H1 (cell line): Measurements from ENCODE around the gene GRB14. TPM values are rescaled to one million over a fixed set of nuclear protein-coding genes. Genes with fewer than 3 reads are reported as not detected.

Source experiments
- CTCF ChIA-PET: fragments of 300-600 bp; sonication (Branson Sonifier 250); formaldehyde crosslinking; loops from one replicate; lab custom pipeline; 2021; ENCODE audit not compliant: partially characterized antibody; lab: Charles Lee
- POLR2A ChIA-PET: fragments of 300-600 bp; sonication (Branson Sonifier 250); formaldehyde crosslinking; loops from one replicate; lab custom pipeline; 2021; ENCODE audit warnings: inconsistent platforms; ENCODE audit not compliant: partially characterized antibody; lab: Charles Lee
- DNase-seq, 2 experiments: peaks; one replicate each; pipeline versions ENCODE4 v3.0.0 to v3.0.0-alpha.2; 2010 to 2022; ENCODE audit warnings: low spot score in 2 of 2, low read depth in 1 of 2, mixed read lengths in 1 of 2
- FAIRE-seq: peaks from 2 replicates; lab custom pipeline; 2011; peaks lifted over from hg19 to GRCh38; lab: Jason Lieb, UNC
- H2AFZ ChIP-seq: 2 replicates; pipeline ENCODE4 v1.8.1; 2012; ENCODE audit warnings: low read length, inconsistent platforms
- H2AK5ac ChIP-seq: 2 replicates; pipeline ENCODE4 v1.6.1; 2013; ENCODE audit warnings: low read depth, low read length
- H2BK120ac ChIP-seq: replicated peaks from 2 replicates; pipeline ENCODE3; 2013; ENCODE audit warnings: low read depth, low read length, inconsistent platforms
- H2BK12ac ChIP-seq: 2 replicates; pipeline ENCODE4 v1.6.1; 2013; ENCODE audit warnings: low read depth, low read length
- H2BK15ac ChIP-seq: 2 replicates; pipeline ENCODE4 v1.6.1; 2013; ENCODE audit warnings: low read length
- H2BK20ac ChIP-seq: 2 replicates; pipeline ENCODE4 v1.6.1; 2013; ENCODE audit warnings: low read length
- H2BK5ac ChIP-seq: 2 replicates; pipeline ENCODE4 v1.6.1; 2013; ENCODE audit warnings: low read depth, low read length
- H3K14ac ChIP-seq: 2 replicates; pipeline ENCODE4 v1.6.1; 2013; ENCODE audit warnings: inconsistent platforms; ENCODE audit not compliant: insufficient read length
- H3K18ac ChIP-seq: 2 replicates; pipeline ENCODE4 v1.6.1; 2013; ENCODE audit warnings: low read length; ENCODE audit errors: extremely low read depth
- H3K23ac ChIP-seq: 2 replicates; pipeline ENCODE4 v1.6.1; 2013; ENCODE audit warnings: inconsistent platforms; ENCODE audit not compliant: insufficient read length
- H3K23me2 ChIP-seq: 2 replicates; pipeline ENCODE4 v1.6.1; 2013; ENCODE audit warnings: low read depth, low read length
- H3K27ac ChIP-seq: 2 replicates; pipeline ENCODE4 v1.6.1; 2011; ENCODE audit warnings: low read depth, low read length, inconsistent platforms
- H3K27me3 ChIP-seq, 4 experiments: replicated peaks in 1 of 4; 1 replicate in 1 of 4; 2 replicates in 3 of 4; pipeline versions ENCODE4 v1.6.1 to v1.8.1; 2011 to 2013; ENCODE audit warnings: low read length in 3 of 4, mild to moderate bottlenecking in 3 of 4, inconsistent platforms in 2 of 4, mixed read lengths in 2 of 4, moderate library complexity in 1 of 4; ENCODE audit not compliant: control insufficient read depth in 3 of 4, insufficient read depth in 3 of 4; ENCODE audit errors: extremely low read depth in 1 of 4
- H3K36me3 ChIP-seq, 4 experiments: 2 replicates each; pipeline versions ENCODE4 v1.6.1 to v1.8.1; 2011 to 2013; ENCODE audit warnings: mild to moderate bottlenecking in 4 of 4, low read length in 3 of 4, moderate library complexity in 2 of 4, control low read depth in 1 of 4, inconsistent platforms in 1 of 4; ENCODE audit not compliant: insufficient read depth in 4 of 4, control insufficient read depth in 2 of 4
- H3K4ac ChIP-seq: replicated peaks from 2 replicates; pipeline ENCODE3; 2013; ENCODE audit warnings: low read length, low read depth, mixed read lengths, inconsistent platforms; ENCODE audit not compliant: insufficient read length
- H3K4me1 ChIP-seq, 4 experiments: replicated peaks in 1 of 4; 1 replicate in 1 of 4; 2 replicates in 3 of 4; pipeline versions ENCODE4 v1.6.1 to v1.8.1; 2011 to 2013; ENCODE audit warnings: low read length in 3 of 4, inconsistent platforms in 2 of 4, mixed read lengths in 1 of 4; ENCODE audit not compliant: insufficient read depth in 4 of 4, control insufficient read depth in 3 of 4
- H3K4me2 ChIP-seq, 2 experiments: 2 replicates each; pipeline versions ENCODE4 v1.6.1 to v1.8.1; 2011 to 2013; ENCODE audit warnings: low read depth in 2 of 2, low read length in 2 of 2, control low read depth in 1 of 2, inconsistent platforms in 1 of 2, mild to moderate bottlenecking in 1 of 2; ENCODE audit not compliant: insufficient read depth in 1 of 2
- H3K4me3 ChIP-seq, 4 experiments: fragments of 200-600, 300-600 bp in 1 of 4; sonication (generic), shearing (Covaris generic), sonication (Bioruptor Twin) in 1 of 4; 2 replicates each; pipeline versions ENCODE4 v1.5.1 to v1.8.1; 2011 to 2016; ENCODE audit warnings: low read length in 4 of 4, low read depth in 3 of 4, control low read depth in 2 of 4, inconsistent platforms in 2 of 4, mild to moderate bottlenecking in 2 of 4, mixed read lengths in 1 of 4, moderate library complexity in 1 of 4; ENCODE audit not compliant: insufficient read depth in 2 of 4; ENCODE audit errors: extremely low read depth in 1 of 4
- H3K56ac ChIP-seq: replicated peaks from 2 replicates; pipeline ENCODE3; 2013; ENCODE audit warnings: low read depth, mild to moderate bottlenecking, mixed read lengths, low read length, inconsistent platforms; ENCODE audit not compliant: insufficient read length
- H3K79me1 ChIP-seq: 2 replicates; pipeline ENCODE4 v1.6.1; 2013; ENCODE audit warnings: low read depth, low read length, control low read depth
- H3K79me2 ChIP-seq, 2 experiments: 2 replicates each; pipeline versions ENCODE4 v1.6.1 to v1.8.1; 2012 to 2013; ENCODE audit warnings: low read length in 2 of 2, mild to moderate bottlenecking in 2 of 2, inconsistent platforms in 1 of 2; ENCODE audit not compliant: insufficient read depth in 2 of 2, control insufficient read depth in 1 of 2
- H3K9ac ChIP-seq, 4 experiments: replicated peaks in 1 of 4; 1 replicate in 1 of 4; 2 replicates in 3 of 4; pipeline versions ENCODE4 v1.6.1 to v1.8.1; 2011 to 2013; ENCODE audit warnings: low read depth in 3 of 4, low read length in 3 of 4, control low read depth in 2 of 4, mild to moderate bottlenecking in 2 of 4, moderate library complexity in 2 of 4, inconsistent platforms in 1 of 4; ENCODE audit errors: extremely low read depth in 1 of 4
- H3K9me3 ChIP-seq, 2 experiments: 2 replicates each; pipeline versions ENCODE4 v1.6.1 to v1.8.1; 2012 to 2013; ENCODE audit warnings: mild to moderate bottlenecking in 2 of 2, moderate library complexity in 2 of 2, control low read depth in 1 of 2, inconsistent platforms in 1 of 2, low read depth in 1 of 2, low read length in 1 of 2, mixed read lengths in 1 of 2; ENCODE audit not compliant: insufficient read depth in 2 of 2
- H4K20me1 ChIP-seq, 2 experiments: replicated peaks in 1 of 2; 2 replicates each; pipeline versions ENCODE3 to v1.8.1; 2011 to 2013; ENCODE audit warnings: inconsistent platforms in 2 of 2, low read length in 2 of 2, mild to moderate bottlenecking in 1 of 2; ENCODE audit not compliant: insufficient read depth in 2 of 2, control insufficient read depth in 1 of 2
- H4K5ac ChIP-seq: 2 replicates; pipeline ENCODE4 v1.6.1; 2013; ENCODE audit warnings: low read length, low read depth, mixed read lengths, inconsistent platforms; ENCODE audit not compliant: insufficient read length
- H4K8ac ChIP-seq: 2 replicates; pipeline ENCODE4 v1.8.0; 2013; ENCODE audit warnings: mild to moderate bottlenecking, moderate library complexity, low read length, inconsistent platforms; ENCODE audit not compliant: insufficient read depth; ENCODE audit errors: extremely low read depth
- H4K91ac ChIP-seq: replicated peaks from 2 replicates; pipeline ENCODE3; 2013; ENCODE audit warnings: low read length, mixed read lengths, inconsistent platforms; ENCODE audit not compliant: insufficient read length
- HDAC2 ChIP-seq, 2 experiments: fragments of 300-600 bp in 1 of 2; sonication (generic) in 1 of 2; IDR thresholded peaks; 2 replicates each; pipeline ENCODE4 v1.6.1; 2011 to 2012; ENCODE audit warnings: low read depth in 2 of 2, low read length in 2 of 2, mild to moderate bottlenecking in 2 of 2, moderate library complexity in 2 of 2, borderline replicate concordance in 1 of 2, inconsistent platforms in 1 of 2
- HDAC6 ChIP-seq: IDR thresholded peaks from one replicate; pipeline ENCODE4 v1.7.1; 2012; ENCODE audit warnings: low read depth, mild to moderate bottlenecking, inconsistent platforms, low read length, moderate library complexity
- JUN ChIP-seq: IDR thresholded peaks from 2 replicates; pipeline ENCODE4 v1.6.1; 2011; ENCODE audit warnings: low read depth, mild to moderate bottlenecking, improper control_type of control experiment, low read length
- KDM1A ChIP-seq: fragments of 200-600, 300-600 bp; sonication (generic); IDR thresholded peaks from 2 replicates; pipeline ENCODE4 v1.7.1; 2016; ENCODE audit warnings: mild to moderate bottlenecking, low read length, borderline replicate concordance
- RAD21 ChIP-seq, 2 experiments: IDR thresholded peaks in 1 of 2; conservative IDR thresholded peaks in 1 of 2; 2 replicates each; pipeline ENCODE4 v1.6.1; 2011; ENCODE audit warnings: low read depth in 2 of 2, low read length in 2 of 2, improper control_type of control experiment in 1 of 2, inconsistent platforms in 1 of 2, mild to moderate bottlenecking in 1 of 2, moderate library complexity in 1 of 2
- RBBP5 ChIP-seq: IDR thresholded peaks from 2 replicates; pipeline ENCODE4 v1.7.1; 2012; ENCODE audit warnings: low read depth, mild to moderate bottlenecking, inconsistent platforms, low read length, moderate library complexity, borderline replicate concordance
- SRF ChIP-seq: IDR thresholded peaks from 2 replicates; pipeline ENCODE4 v1.6.1; 2011; ENCODE audit warnings: mild to moderate bottlenecking, low read depth, low read length, moderate library complexity
- WGBS, 2 experiments: shearing (Covaris generic) in 1 of 2; methylation state at CpG; one replicate each; pipeline versions ENCODE4 v1.1.6 to v1.1.7; 2013 to 2015; ENCODE audit warnings: low lambda C conversion rate in 2 of 2, mixed read lengths in 2 of 2, inconsistent platforms in 1 of 2, low coverage in 1 of 2, missing lambda C conversion rate in 1 of 2; ENCODE audit not compliant: insufficient replicate concordance in 2 of 2, insufficient coverage in 1 of 2, insufficient read length in 1 of 2; ENCODE audit errors: extremely low coverage in 1 of 2, missing lambda C conversion rate in 1 of 2; 5-methylcytosine and 5-hydroxymethylcytosine counted together
- polyA plus RNA-seq, 7 experiments: library from polyadenylated mRNA; depleted of rRNA in 3 of 7; stranded (reverse) in 5 of 7; unstranded in 2 of 7; fragments of >200 nt in 5 of 7; fragments of 200-250 nt in 2 of 7; gene quantifications; 1 replicate in 5 of 7; 2 replicates in 1 of 7; 4 replicates in 1 of 7; pipeline versions ENCODE4 v1.2.1 to v1.2.3, GENCODE V29; 2011 to 2013; ENCODE audit warnings: missing spikeins in 2 of 7, mixed read lengths in 2 of 7
- total RNA-seq: library from RNA; stranded (reverse); fragmentation: NEBNext Ultra II Directional; extraction: Animal tissue kit (Norgen Biotek cat#: 25700); gene quantifications from 2 replicates; pipeline ENCODE4 v1.2.1, GENCODE V29; 2021

GRB14 gene
- total and polyA plus RNA-seq, 2 of the 8 experiments (the other 6 are each of a cell fraction or from before 2014, with no cell fraction given): 2.5 to 11.6 TPM

DNA sequence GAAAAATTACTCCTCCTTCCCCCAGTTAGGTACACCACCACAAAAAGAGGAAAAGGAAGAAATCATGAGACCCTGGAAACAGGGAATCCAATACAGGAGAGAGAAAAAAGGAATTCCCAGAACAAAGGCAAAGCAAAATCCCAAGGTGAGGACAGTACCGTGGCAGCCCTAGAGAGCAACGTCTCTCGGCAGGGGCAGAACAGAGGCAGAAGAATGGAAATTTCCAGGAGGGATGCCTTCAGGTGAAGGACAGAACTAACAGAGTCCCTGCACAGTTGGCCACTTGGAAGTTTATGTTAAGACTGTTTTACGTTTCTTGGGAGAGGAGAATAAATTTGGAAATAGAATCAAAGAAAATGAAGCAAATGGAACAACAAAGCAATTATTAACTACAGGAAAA, 27.7 kb downstream of the GRB14 start:
- no peaks in the 10 kb centered on the region for H3K23me2 ChIP-seq
- H3K4ac ChIP-seq: no peak overlapping the region
- FAIRE-seq (peak; percentile 84), DNase-seq (no peak)
- H2BK120ac ChIP-seq: no peak overlapping the region
- no peak overlapping the region for H3K14ac ChIP-seq
- ChIA-PET CTCF (interaction anchor here (5.0 kb wide), 1 partner anchor 33 kb away, joined by 26 read pairs; no protein-coding TSS in a partner anchor), POLR2A (no interaction called here)
- H3K9me3 ChIP-seq: no peaks in the 10 kb centered on the region
- no peak overlapping the region for H3K4me3 ChIP-seq
- 29% methylated on average over 4 of the region's 4 CpGs; no CpG with 5 or more reads in 1 of the 2 experiments for WGBS, 2 experiments
- no peaks in the 10 kb centered on the region for H3K27me3 ChIP-seq
- H3K23ac ChIP-seq: no peak overlapping the region
- no peak overlapping the region for H2AFZ ChIP-seq
- no peak overlapping the region for H4K5ac ChIP-seq
- no peak overlapping the region for H2BK20ac ChIP-seq
- H3K4me2 ChIP-seq: peak overlapping the region in 1 of 2 experiments; percentile 33; a peak in 1 of 4 replicates
- H3K18ac ChIP-seq: no peak overlapping the region
- H2BK12ac ChIP-seq: no peak overlapping the region
- no peak overlapping the region for H3K9ac ChIP-seq
- H4K91ac ChIP-seq: no peak overlapping the region
- H4K8ac ChIP-seq: no peak overlapping the region
- TF ChIP-seq JUN (no peak), KDM1A (no peak), HDAC6 (no peak), RBBP5 (no peak), HDAC2 (IDR thresholded peaks at IDR 0.05; ENCODE audit: borderline replicate concordance in 1 of 2, low read depth in 2 of 2, low read length in 2 of 2) (no peak), SRF (no peak), RAD21 (IDR thresholded peaks at IDR 0.05 in 1 of 2, conservative IDR thresholded peaks at IDR 0.05 in 1 of 2; ENCODE audit: low read depth in 2 of 2, low read length in 2 of 2) (no peak)
- no peak overlapping the region for H2BK15ac ChIP-seq
- H3K4me1 ChIP-seq: peaks cover 0 to 2% (median 0%) of the 10 kb centered on the region in 4 experiments; a peak in 1 of 7 replicates
- no peaks in the 10 kb centered on the region for H3K79me2 ChIP-seq
- no peak overlapping the region for H2AK5ac ChIP-seq
- no peaks in the 10 kb centered on the region for H4K20me1 ChIP-seq
- H3K79me1 ChIP-seq: no peaks in the 10 kb centered on the region
- H3K36me3 ChIP-seq: no peaks in the 10 kb centered on the region
- H3K27ac ChIP-seq: no peak overlapping the region
- no peak overlapping the region for H3K56ac ChIP-seq
- no peak overlapping the region for H2BK5ac ChIP-seq
